Temporal lobe (tissue), 2 donors: ENCODE measurements around the gene GPR156. TPM values are rescaled to one million over a fixed set of nuclear protein-coding genes. Genes with fewer than 3 reads are reported as not detected.

Experiments
- small RNA-seq: library from RNA; depleted of rRNA; stranded (forward); fragments of <200 nt; gene quantifications from one replicate; pipeline ENCODE3, GENCODE V24; 2014; ENCODE audit warnings: low replicate concordance
- total RNA-seq: library from RNA; depleted of rRNA; stranded (reverse); fragments of >200 nt; gene quantifications from one replicate; pipeline ENCODE4 v1.2.3, GENCODE V29; 2014

Gene GPR156
- total RNA-seq, 1 donor from 2014 or later = 4.2 TPM

Small RNA genes within 50 kb of the gene (small RNA-seq; reads per million reads assigned to genes)
- not detected for gene RF00019
- gene RN7SL397P = not detected

Other genes with a start within 250 kb of the GPR156 start
- gene GSK3B, start 190.8 kb downstream of the GPR156 start, total RNA-seq = 137 TPM
- 25.1 TPM for gene LRRC58, start 64.1 kb upstream of the GPR156 start, total RNA-seq
- 55.1 TPM for gene FSTL1, start 165.8 kb upstream of the GPR156 start, total RNA-seq